SKM-1 (cell line): Measurements from ENCODE around the gene ZNF683.
"Not testable (repeated sequence)": the region's sequence is repeated elsewhere in the genome, so short reads cannot be mapped to it uniquely, and the experiment has no call there.

ENCODE experiments used
- DNase-seq: peaks from one replicate; lab custom pipeline; 2025; ENCODE audit not compliant: unreplicated experiment; lab: John Stamatoyannopoulos, UW

The ZNF683 gene

DNA sequence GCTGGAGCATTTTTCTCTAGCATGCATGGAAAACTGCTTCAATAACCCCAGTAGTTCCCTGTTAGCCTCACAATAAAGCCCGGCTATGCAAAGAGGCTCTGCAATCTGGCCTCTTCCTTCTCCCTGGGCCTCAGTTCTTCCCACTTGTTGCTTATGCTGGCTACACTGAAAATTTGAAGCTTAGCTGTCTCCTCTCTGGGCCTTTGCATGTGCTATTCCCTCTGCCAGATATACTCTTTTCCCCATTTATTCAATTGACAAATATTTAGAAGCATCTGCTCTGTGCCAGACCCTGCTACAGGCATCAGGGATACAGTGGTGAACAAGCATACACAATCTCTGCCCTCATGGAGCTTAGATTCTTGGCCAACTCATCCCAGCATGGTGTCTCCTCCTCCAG, 33.9 kb downstream of the ZNF683 start:
- DNase-seq = no peak

- no peak for DNase-seq
These were observed 34.9 kb downstream of the ZNF683 start for GRCh38 chr1:26337625-26338024.

GRCh38 chr1:26337206-26337535, 35.4 kb downstream of the ZNF683 start:
- DNase-seq = no peak

DNA sequence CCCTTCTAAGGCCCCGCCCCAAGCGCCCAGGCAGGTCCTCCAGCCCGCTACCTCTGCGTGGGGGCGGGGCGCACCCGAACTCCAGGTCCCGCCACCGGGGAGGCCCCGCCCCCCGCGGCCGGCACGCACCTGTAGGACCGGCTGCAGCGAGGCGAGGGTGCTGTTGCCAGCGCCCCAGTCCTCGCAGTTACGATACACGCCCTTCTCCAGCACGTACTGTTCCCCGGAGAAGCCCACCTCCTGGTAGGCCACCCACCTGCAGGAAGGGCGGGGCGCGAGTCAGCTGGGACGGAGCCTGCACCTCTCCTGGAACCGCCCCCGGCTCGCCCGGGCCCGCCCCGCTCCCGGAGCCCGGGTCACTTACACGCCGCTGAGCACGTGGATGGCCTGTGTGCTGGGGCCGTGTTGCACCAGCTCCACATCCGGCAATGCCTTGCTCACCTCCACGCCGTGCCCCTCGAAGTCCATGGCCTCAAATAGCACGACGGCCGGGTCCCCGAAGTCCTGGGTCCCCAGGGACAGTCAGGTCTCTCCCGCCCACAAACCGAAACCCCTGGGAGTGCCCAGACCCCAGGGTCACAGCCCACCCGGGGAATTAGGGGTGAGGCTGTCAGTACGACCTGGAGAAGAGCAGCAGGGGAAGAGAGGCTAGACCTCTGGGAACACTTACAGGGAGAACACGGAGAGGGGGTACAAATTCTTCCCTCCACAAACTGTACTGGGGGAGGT, 35.9 kb downstream of the ZNF683 start:
- DNase-seq = no peak

DNA sequence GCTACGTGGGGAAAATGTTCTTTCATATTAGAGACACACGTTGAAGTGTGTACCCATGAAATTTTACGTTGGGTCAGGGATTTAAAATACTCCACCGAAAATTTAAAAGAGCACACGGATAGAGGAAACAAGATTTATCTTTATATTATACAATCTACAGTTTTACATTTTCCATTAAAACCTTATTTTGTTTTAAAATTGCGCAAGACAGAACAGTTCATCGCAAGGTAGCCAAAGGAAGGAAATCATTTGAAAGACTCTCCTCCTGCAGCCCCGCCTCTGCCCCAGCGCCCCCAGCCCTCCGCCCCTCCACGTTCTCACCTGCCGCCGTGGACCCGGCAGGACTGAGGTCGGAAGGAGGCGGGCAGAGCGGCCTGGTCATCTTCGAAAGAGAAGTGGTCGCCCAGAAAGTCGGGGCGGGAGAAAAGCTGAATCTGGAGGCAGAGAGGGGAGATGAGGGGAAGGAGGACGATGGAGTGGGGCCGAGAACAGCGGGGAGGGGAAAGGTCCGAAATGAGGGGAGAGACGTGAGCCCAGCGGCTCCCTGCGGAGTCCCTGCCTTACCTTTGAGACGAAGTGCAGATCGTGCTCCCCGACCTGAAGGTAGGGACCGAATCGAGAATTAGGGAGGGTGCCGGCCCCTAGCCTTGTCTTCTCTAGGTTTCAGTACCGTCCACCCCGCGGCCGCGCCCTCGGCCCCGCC, 36.6 kb downstream of the ZNF683 start:
- DNase-seq = no peak

DNA sequence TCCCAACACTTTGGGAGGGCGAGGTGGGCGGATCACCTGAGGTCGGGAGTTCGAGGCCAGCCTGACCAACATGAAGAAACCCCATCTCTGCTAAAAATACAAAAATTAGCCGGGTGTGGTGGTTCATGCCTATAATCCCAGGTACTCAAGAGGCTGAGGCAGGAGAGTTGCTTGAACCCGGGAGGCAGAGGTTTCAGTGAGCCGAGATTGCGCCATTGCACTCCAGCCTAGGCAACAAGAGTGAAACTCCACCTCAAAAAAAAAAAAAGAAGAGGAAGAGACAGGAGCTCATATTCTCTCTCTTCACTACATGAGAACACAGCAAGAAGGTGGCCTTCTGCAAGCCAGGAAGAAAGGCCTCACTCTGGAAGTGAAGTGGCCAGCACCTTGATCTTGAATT, 39.2 kb downstream of the ZNF683 start:
- not testable (repeated sequence) for DNase-seq

- DNase-seq = no peak
These were observed 42.3 kb downstream of the ZNF683 start for GRCh38 chr1:26330276-26330675.

- DNase-seq = not testable (repeated sequence)
These were observed 43.2 kb downstream of the ZNF683 start for GRCh38 chr1:26329380-26329779.

DNA sequence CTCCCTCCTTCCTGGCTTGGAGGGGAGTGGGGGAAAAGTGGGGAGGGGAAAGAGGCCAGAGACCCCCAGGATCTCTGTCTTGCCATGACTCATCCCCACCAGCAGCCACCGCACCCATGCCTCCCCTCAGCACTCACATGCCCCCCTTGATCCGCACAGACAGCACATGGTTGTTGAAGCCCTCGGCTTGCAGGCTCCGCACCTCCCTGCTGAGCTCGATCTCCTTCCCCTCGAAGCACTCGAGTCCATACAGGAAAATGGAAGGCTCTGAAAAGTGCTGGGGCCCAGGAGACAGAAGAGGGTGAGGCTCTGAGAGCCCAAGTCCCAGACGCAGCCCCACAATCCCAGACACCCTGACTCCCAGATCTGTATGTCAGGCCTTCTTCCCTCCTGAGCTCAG, 44.0 kb downstream of the ZNF683 start:
- no peak for DNase-seq

- no peak for DNase-seq
These were observed 44.6 kb downstream of the ZNF683 start for GRCh38 chr1:26327956-26328362.

GRCh38 chr1:26324550-26324949, 48.0 kb downstream of the ZNF683 start:
- DNase-seq = no peak

DNA sequence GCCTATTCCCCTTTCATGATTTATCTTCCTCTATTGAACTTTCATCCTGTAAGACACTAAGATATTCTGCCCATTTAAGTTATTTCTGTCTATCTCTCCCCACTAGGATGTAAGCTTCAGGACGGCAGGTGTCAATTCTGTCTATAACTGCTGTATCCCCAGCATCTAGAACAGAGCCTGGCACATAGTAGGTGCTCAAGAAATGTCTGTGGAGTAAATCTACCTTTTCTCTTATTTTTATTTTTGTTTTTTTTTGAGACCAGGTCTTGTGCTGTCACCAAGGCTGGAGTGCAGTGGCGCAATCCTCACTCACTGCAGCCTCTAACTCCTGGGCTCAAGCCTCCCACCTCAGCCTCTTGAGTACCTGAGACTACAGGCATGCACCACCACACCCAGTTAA, 49.2 kb downstream of the ZNF683 start:
- DNase-seq = no peak

GRCh38 chr1:26322042-26322331, 50.6 kb downstream of the ZNF683 start:
- no peak for DNase-seq

GRCh38 chr1:26321315-26322041, 51.1 kb downstream of the ZNF683 start:
- DNase-seq = peak; percentile 71

- DNase-seq = no peak
These were observed 51.7 kb downstream of the ZNF683 start for GRCh38 chr1:26320896-26321295.

DNA sequence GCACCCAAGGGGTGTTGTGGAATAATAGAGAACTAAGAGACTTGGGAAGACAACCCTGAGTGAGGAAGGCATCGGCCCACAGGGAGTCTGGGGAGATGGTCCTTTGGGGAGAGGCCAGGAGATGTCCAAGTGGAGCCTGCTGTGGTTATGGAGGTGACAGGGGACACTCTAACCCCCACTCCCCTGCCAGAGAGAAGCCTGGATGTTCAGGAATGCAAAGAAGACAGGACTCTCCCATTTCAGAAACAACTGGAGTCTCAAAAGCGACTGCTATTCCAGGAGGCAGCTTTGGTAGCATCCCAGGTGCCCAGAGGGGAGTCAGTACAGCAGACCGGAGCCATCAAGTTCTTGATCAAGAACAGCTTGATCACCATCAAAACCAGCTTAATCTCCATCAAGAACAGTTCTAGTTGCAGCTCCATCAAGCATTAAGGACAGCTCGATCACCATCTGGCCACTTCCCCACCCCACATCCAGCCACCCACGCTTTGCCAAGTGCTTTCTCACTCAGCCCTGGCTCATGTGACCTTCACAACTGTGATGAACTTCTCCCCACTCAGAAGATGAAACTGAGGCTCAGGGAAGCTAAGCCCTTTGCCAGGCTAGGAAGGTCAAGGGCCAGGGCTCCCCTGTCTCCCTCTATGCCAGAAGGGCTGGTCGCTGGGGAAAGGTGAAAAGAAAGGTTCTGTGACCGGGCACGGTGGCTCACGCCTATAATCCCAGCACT, 54.0 kb downstream of the ZNF683 start:
- DNase-seq = no peak

DNA sequence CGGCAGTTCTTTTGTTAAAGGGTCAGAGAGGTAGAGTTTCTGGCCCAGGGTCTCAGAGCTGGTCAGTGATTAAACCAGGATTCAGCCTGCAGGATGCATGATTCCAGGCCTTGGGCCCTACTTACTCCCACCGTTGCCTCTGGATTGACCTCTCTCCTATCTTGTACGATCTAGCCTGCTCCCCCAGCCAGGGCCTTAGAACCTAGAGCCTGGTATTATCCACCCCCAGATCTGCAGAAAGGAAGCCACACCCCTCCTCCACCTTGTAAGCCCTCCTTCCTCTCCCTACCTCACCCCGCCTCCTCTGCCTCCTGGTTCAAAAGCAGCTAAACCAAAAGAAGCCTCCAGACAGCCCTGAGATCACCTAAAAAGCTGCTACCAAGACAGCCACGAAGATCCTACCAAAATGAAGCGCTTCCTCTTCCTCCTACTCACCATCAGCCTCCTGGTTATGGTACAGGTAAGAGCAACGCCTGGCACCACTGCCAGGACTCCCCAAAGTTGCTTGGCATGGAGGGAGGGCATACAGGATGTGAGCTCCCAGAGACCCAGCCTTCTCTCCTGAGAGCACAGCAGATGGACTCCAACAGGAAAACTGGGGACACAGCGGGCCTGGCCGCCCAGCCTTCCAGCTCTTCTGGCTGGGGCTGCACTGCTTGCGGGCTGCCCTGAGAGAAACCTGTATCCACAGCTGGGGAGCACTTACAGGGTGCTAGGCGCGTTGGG, 54.8 kb downstream of the ZNF683 start, which contains the start of gene CD52:
TSS of gene CD52 (plus strand) at position 347 of the 726 bp plus-strand sequence. CDS start at position 407, 60 bp downstream.
- no peak for DNase-seq

- DNase-seq = no peak
These were observed 55.4 kb downstream of the ZNF683 start for GRCh38 chr1:26317146-26317545.

DNA sequence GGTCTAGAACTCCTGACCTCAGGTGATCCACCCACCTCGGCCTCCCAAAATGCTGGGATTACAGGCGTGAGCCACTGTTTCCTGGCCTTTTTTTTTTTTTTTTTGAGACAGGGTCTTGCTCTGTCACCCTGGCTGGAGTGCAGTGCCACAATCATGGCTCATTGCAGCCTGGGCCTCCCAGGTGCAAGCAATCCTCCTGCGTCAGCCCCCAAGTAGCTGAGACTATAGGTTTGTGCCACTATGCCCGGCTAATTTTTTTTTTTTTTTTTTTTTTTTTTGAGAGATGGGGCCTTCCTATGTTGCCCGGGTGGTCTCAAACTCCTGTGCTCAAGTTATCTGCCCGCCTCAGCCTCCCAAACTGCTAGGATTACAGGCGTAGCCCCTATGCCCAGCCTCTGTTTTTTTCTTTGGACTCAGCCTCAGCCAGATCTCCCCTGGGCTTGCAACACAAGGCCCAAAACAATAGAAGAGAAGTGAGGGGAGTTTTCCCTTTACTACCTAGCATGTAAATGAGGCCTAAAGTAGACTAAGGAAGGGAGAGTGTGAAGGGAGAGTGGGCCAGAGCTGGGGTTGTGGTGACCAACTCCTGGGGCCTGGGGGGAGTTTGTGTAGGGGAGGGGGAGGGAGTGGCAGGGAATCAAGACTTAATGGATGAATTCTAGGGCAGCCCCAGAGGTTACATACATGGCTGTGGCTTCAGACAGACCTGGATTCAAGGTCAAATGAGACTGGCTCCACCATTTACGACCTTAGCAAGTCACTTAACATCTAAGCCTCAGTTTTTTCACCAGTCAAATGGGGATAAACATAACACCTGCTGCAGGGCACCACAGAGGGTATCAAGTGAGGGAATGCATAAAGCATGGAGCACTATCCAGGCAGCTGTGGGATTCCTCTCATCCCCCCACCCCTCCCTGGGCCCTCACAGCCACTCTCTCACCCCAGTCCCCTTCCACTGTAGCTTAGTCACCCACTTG, 56.4 kb downstream of the ZNF683 start:
- no peak for DNase-seq

- no peak for DNase-seq
These were observed 58.0 kb downstream of the ZNF683 start for GRCh38 chr1:26314501-26314900.
